Measurements from ENCODE around the gene KIFC3.
"Not testable (repeated sequence)": the region's sequence is repeated elsewhere in the genome, so short reads cannot be mapped to it uniquely, and the experiment has no call there.

Gene KIFC3

DNA sequence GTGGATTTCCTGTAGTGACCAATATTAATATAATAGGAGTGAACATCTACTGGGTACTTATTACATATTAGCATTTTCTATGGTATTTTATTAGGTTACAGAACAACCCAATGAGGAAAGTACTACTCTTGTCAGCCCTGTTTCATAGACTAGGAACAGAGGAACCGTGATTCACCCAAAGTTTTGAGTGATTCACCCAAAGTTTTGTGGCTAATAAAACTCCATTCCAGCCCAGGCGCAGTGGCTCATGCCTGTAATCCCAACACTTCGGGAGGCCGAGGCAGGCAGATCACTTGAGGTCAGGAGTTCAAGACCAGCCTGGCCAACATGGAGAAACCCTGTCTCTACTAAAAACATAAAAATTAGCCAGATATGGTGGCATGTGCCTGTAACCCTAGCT, 33.1 kb upstream of the KIFC3 start:
- H3K36me3 ChIP-seq (ENCODE audit: insufficient read depth, low read length); H3K4me3 ChIP-seq (ENCODE audit: low read depth in 1 of 2, low read length in 2 of 2); H3K27me3 ChIP-seq (ENCODE audit: control insufficient read depth in 1 of 2, insufficient read depth in 2 of 2, low read length in 2 of 2); H3K9ac ChIP-seq (ENCODE audit: low read length); H3K27ac ChIP-seq (ENCODE audit: low read depth, low read length); H3K4me1 ChIP-seq (ENCODE audit: insufficient read depth, low read length); H3K9me3 ChIP-seq (ENCODE audit: low read length): not testable (repeated sequence)

DNA sequence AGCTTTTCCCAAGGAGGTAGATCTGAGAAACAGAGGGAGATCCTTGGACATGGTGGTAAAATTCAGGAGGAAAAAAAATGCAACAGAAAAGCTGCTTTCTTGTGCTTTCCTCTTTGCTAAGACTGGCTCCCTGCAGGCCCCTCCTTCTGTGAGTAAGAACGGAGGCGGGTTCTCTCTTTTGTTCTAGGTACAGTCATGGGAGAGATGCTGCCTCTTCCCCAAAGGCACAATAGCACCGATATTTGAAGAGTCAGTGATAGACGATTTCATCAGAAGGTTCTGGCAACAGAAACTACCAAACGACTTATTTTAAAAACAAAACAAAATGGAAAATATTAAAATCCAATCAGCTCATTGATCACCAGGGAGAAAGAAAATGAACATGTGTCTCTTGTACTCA, 32.6 kb upstream of the KIFC3 start:
- Histone ChIP-seq H3K4me1 (ENCODE audit: insufficient read depth, low read length) (no peaks in the 10 kb centered on the region), H3K27me3 (ENCODE audit: control insufficient read depth in 1 of 2, insufficient read depth in 2 of 2, low read length in 2 of 2) (no peaks in the 10 kb centered on the region), H3K36me3 (ENCODE audit: insufficient read depth, low read length) (no peaks in the 10 kb centered on the region), H3K9ac (ENCODE audit: low read length) (no peak overlapping the region), H3K4me3 (ENCODE audit: low read depth in 1 of 2, low read length in 2 of 2) (no peak overlapping the region), H3K9me3 (ENCODE audit: low read length) (no peaks in the 10 kb centered on the region), H3K27ac (ENCODE audit: low read depth, low read length) (no peak overlapping the region)

DNA sequence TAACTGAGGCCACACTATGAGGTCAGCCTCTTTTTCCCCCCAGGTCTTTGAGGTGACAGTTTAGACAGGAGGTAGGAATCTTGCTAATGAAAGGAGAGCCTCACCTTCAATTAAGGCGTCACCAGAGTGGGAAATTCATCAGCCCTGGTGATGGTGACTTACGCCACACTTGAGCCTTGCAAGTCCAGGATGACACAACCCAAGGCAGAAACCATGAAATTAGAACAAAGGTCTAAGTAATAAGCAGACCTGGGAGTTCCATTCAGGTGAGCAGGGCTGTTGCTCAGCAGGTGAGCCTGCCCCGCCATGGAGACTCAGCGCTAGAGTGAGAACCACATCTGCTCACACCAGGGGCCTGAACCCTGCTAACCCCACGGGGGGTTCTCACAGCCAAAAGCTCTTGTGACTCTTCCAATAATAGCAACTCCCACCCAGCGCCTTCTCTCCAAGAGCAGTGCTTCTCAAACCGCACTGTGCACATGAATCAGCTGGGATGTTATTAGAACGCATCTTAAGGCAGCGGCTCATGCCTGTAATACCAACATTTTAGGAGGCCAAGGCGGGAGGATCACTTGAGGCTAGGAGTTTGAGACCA, 28.7 kb upstream of the KIFC3 start:
- no peaks in the 10 kb centered on the region for H3K9me3 ChIP-seq (ENCODE audit: low read length)
- H3K27me3 ChIP-seq (ENCODE audit: control insufficient read depth in 1 of 2, insufficient read depth in 2 of 2, low read length in 2 of 2): no peaks in the 10 kb centered on the region
- no peaks in the 10 kb centered on the region for H3K4me1 ChIP-seq (ENCODE audit: insufficient read depth, low read length)
- H3K4me3 ChIP-seq (ENCODE audit: low read depth in 1 of 2, low read length in 2 of 2): no peak overlapping the region
- no peaks in the 10 kb centered on the region for H3K36me3 ChIP-seq (ENCODE audit: insufficient read depth, low read length)
- no peak overlapping the region for H3K27ac ChIP-seq (ENCODE audit: low read depth, low read length)
- no peak overlapping the region for H3K9ac ChIP-seq (ENCODE audit: low read length)

GRCh38 chr16:57829969-57830360, 27.7 kb upstream of the KIFC3 start:
- H3K27me3 ChIP-seq (ENCODE audit: control insufficient read depth in 1 of 2, insufficient read depth in 2 of 2, low read length in 2 of 2): no peaks in the 10 kb centered on the region
- no peaks in the 10 kb centered on the region for H3K36me3 ChIP-seq (ENCODE audit: insufficient read depth, low read length)
- H3K9me3 ChIP-seq (ENCODE audit: low read length): no peaks in the 10 kb centered on the region
- no peaks in the 10 kb centered on the region for H3K4me1 ChIP-seq (ENCODE audit: insufficient read depth, low read length)
- H3K27ac ChIP-seq (ENCODE audit: low read depth, low read length): no peak overlapping the region
- no peak overlapping the region for H3K4me3 ChIP-seq (ENCODE audit: low read depth in 1 of 2, low read length in 2 of 2)
- H3K9ac ChIP-seq (ENCODE audit: low read length): no peak overlapping the region

GRCh38 chr16:57828272-57829161, 26.2 kb upstream of the KIFC3 start:
- no peak overlapping the region for H3K9ac ChIP-seq (ENCODE audit: low read length)
- H3K27me3 ChIP-seq (ENCODE audit: control insufficient read depth in 1 of 2, insufficient read depth in 2 of 2, low read length in 2 of 2): no peaks in the 10 kb centered on the region
- H3K36me3 ChIP-seq (ENCODE audit: insufficient read depth, low read length): no peaks in the 10 kb centered on the region
- no peak overlapping the region for H3K27ac ChIP-seq (ENCODE audit: low read depth, low read length)
- H3K4me1 ChIP-seq (ENCODE audit: insufficient read depth, low read length): no peaks in the 10 kb centered on the region
- H3K9me3 ChIP-seq (ENCODE audit: low read length): no peaks in the 10 kb centered on the region
- H3K4me3 ChIP-seq (ENCODE audit: low read depth in 1 of 2, low read length in 2 of 2): no peak overlapping the region

GRCh38 chr16:57826706-57827625, 24.7 kb upstream of the KIFC3 start:
- Histone ChIP-seq H3K27me3 (ENCODE audit: control insufficient read depth in 1 of 2, insufficient read depth in 2 of 2, low read length in 2 of 2) (no peaks in the 10 kb centered on the region), H3K9ac (ENCODE audit: low read length) (no peak overlapping the region), H3K4me3 (ENCODE audit: low read depth in 1 of 2, low read length in 2 of 2) (no peak overlapping the region), H3K4me1 (ENCODE audit: insufficient read depth, low read length) (no peaks in the 10 kb centered on the region), H3K27ac (ENCODE audit: low read depth, low read length) (no peak overlapping the region), H3K9me3 (ENCODE audit: low read length) (no peaks in the 10 kb centered on the region), H3K36me3 (ENCODE audit: insufficient read depth, low read length) (no peaks in the 10 kb centered on the region)

DNA sequence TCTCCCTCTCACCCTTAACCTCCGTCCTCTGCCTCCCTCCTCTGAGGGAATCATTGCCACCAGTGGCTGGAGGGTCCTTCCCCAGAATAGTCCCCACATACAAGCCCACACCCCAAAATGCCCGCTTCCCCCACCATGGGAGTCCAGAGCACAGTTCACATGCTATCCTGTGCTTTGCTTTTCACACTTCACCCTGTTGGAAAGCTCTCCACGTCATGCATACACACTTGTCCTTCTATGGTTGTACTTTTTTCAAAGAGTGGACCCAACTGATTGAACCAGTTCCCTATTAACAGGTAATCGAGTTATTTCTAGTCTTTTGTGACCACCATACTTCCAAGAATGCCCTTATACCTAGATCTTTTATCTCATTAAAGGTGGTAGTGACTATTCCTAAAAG, 23.8 kb upstream of the KIFC3 start:
- Histone ChIP-seq H3K27me3 (ENCODE audit: control insufficient read depth in 1 of 2, insufficient read depth in 2 of 2, low read length in 2 of 2) (no peaks in the 10 kb centered on the region), H3K36me3 (ENCODE audit: insufficient read depth, low read length) (no peaks in the 10 kb centered on the region), H3K9me3 (ENCODE audit: low read length) (no peaks in the 10 kb centered on the region), H3K9ac (ENCODE audit: low read length) (no peak overlapping the region), H3K4me3 (ENCODE audit: low read depth in 1 of 2, low read length in 2 of 2) (no peak overlapping the region), H3K27ac (ENCODE audit: low read depth, low read length) (no peak overlapping the region), H3K4me1 (ENCODE audit: insufficient read depth, low read length) (no peaks in the 10 kb centered on the region)

- Histone ChIP-seq H3K36me3 (ENCODE audit: insufficient read depth, low read length) (no peaks in the 10 kb centered on the region), H3K27me3 (ENCODE audit: control insufficient read depth in 1 of 2, insufficient read depth in 2 of 2, low read length in 2 of 2) (no peaks in the 10 kb centered on the region), H3K9me3 (ENCODE audit: low read length) (no peaks in the 10 kb centered on the region), H3K27ac (ENCODE audit: low read depth, low read length) (no peak overlapping the region), H3K9ac (ENCODE audit: low read length) (no peak overlapping the region), H3K4me3 (ENCODE audit: low read depth in 1 of 2, low read length in 2 of 2) (no peak overlapping the region), H3K4me1 (ENCODE audit: insufficient read depth, low read length) (no peaks in the 10 kb centered on the region)
Observed at GRCh38 chr16:57825298-57826044, 23.2 kb upstream of the KIFC3 start.

DNA sequence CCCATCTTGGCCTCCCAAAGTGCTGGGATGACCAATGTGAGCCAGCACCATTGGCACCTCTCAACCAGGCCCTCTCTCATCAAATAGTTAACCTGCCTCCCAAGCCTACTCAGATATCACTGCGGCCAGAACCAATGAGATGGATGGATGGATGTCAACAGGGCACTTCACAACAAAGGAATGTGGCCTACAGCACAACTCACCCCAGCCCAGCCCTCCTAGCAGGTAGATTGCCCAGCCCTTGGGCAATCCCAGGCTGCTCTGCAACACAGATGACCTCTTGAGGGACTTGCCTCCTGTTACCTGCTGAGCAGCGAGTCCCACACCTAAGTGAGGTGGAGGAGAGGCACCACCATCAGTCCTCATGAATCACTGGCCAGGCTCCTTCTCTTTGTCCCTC, 22.6 kb upstream of the KIFC3 start:
- no peaks in the 10 kb centered on the region for H3K27me3 ChIP-seq (ENCODE audit: control insufficient read depth in 1 of 2, insufficient read depth in 2 of 2, low read length in 2 of 2)
- H3K4me3 ChIP-seq (ENCODE audit: low read depth in 1 of 2, low read length in 2 of 2): no peak overlapping the region
- H3K9ac ChIP-seq (ENCODE audit: low read length): no peak overlapping the region
- H3K27ac ChIP-seq (ENCODE audit: low read depth, low read length): no peak overlapping the region
- H3K36me3 ChIP-seq (ENCODE audit: insufficient read depth, low read length): no peaks in the 10 kb centered on the region
- no peaks in the 10 kb centered on the region for H3K4me1 ChIP-seq (ENCODE audit: insufficient read depth, low read length)
- H3K9me3 ChIP-seq (ENCODE audit: low read length): no peaks in the 10 kb centered on the region

DNA sequence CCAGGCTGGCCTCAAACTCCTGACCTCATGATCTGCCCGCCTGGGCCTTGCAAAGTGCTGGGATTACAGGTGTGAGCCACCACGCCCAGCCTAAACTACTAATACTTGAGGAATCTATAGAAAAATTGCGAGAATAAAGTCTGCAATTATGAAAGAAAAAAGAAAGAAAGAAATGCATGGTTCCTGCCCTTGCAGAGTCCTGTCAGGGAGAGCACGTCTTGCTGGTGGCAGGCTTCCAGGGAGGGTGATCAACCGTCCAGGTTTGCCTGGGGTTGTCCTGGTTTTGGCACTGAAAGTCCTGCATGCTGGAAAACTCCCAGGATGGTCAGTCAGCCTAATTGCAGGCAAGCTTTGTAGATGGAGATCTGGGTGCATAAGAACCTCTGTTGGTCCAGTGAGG, 21.5 kb upstream of the KIFC3 start:
- Histone ChIP-seq H3K27ac (ENCODE audit: low read depth, low read length) (no peak overlapping the region), H3K9ac (ENCODE audit: low read length) (no peak overlapping the region), H3K36me3 (ENCODE audit: insufficient read depth, low read length) (no peaks in the 10 kb centered on the region), H3K4me3 (ENCODE audit: low read depth in 1 of 2, low read length in 2 of 2) (no peak overlapping the region), H3K4me1 (ENCODE audit: insufficient read depth, low read length) (no peaks in the 10 kb centered on the region), H3K9me3 (ENCODE audit: low read length) (no peaks in the 10 kb centered on the region), H3K27me3 (ENCODE audit: control insufficient read depth in 1 of 2, insufficient read depth in 2 of 2, low read length in 2 of 2) (no peaks in the 10 kb centered on the region)

- Histone ChIP-seq H3K27ac (ENCODE audit: low read depth, low read length) (no peak overlapping the region), H3K4me3 (ENCODE audit: low read depth in 1 of 2, low read length in 2 of 2) (no peak overlapping the region), H3K9ac (ENCODE audit: low read length) (no peak overlapping the region), H3K36me3 (ENCODE audit: insufficient read depth, low read length) (no peaks in the 10 kb centered on the region), H3K9me3 (ENCODE audit: low read length) (no peaks in the 10 kb centered on the region), H3K4me1 (ENCODE audit: insufficient read depth, low read length) (no peaks in the 10 kb centered on the region), H3K27me3 (ENCODE audit: control insufficient read depth in 1 of 2, insufficient read depth in 2 of 2, low read length in 2 of 2) (no peaks in the 10 kb centered on the region)
Observed at GRCh38 chr16:57822856-57823255, 20.6 kb upstream of the KIFC3 start.

Data from muscle layer of colon (tissue), 2 donors.